T-helper 1 cell treated with Interleukin-12 subunit alpha and Interleukin-12 subunit beta and Interleukin-4 antibody, amounts not matched to agents 30 ng/mL and 1 ng/mL, for 36 hours (primary cell): ENCODE data around the gene PSAP. TPM values are rescaled to one million over a fixed set of nuclear protein-coding genes. Genes with fewer than 3 reads are reported as not detected.

ENCODE experiments used
- intact Hi-C: fragments of 100-400 bp; cut with micrococcal nuclease; formaldehyde crosslinking; loops from one replicate; pipeline ENCODE4 v1.15.1; 2024
- total RNA-seq: library from RNA; stranded (reverse); gene quantifications from 2 replicates; pipeline ENCODE4 v1.2.3, GENCODE V29; 2022

The PSAP gene
- total RNA-seq, 1 donor from 2014 or later, result 188 TPM

DNA sequence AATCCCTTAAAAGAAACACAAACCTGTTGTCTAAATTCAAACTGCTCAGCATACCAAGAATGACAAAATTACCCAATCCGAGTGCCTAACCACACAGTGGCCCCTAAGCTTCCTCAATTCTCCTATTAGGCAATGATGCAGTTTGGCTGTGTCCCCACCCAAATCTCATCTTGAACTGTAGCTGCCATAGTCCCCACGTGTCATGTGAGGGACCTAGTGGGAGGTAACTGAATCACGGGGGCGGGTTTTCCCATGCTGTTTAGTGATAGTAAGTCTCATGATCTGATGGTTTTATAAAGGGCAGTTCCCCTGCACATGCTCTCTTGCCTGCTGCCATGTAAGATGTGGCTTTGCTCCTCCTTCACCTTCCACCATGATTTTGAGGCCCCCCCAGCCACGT lies 21.9 kb downstream of the PSAP start:
- intact Hi-C loops, result no loop called here

DNA sequence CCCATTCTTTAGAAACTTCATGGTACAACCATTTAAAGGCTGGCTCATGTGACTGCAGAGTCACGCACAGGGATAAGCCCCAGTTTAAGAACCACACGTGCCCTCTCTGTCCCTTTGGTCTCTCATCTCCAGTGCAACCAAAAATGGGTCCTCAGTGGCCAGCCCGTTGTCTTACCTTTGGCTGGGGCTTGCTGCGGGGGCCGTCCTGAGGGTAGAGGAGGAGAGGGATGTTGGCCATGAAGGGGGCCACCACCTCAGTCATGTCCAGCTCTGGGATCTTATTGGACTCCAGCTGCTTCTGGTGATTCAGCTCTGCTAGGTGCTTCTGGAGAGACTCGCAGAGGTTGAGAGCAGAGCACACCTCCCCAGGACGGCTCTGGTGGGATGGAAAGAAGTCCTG lies 22.3 kb downstream of the PSAP start:
- intact Hi-C loops, result no loop called here

DNA sequence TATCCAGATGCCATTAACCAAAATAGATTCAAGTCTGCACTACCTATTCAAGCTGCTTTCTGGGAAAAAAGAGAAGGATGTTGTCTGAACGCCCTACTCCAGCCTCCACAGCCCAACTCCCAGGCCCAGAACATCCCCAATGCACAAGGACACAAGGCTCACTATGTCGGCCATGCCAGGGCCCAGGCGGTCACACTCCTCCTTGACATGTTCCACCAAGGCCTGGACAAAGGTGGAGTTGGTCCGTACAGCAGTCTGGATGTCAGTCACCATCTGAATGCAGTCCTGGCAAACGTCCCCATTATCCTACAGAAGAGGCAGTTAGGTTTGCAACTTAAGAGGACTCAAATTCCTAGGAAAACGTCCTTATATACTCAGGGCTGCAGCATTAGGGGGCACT lies 23.2 kb downstream of the PSAP start:
- intact Hi-C loops, result no loop called here

DNA sequence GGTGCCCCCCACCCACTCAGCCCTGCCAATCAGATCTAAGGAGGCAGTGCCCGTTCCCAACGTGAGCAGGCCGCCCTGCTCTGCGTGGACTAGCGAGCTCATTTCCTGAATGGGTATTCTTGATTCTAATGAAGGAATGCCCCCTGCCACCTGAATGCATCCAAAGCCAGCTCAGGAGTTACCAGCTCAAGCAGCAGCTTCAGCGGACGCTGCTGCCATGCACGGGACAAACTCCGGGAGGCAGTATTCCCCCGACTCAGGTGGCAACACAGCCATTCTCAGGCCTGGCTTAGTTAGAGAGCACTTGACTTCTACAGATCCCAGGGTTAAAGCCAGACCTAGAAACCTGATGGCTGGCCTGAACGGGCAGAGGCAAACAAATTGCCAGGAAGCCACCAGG lies 25.8 kb downstream of the PSAP start:
- intact Hi-C loops, result no loop called here

DNA sequence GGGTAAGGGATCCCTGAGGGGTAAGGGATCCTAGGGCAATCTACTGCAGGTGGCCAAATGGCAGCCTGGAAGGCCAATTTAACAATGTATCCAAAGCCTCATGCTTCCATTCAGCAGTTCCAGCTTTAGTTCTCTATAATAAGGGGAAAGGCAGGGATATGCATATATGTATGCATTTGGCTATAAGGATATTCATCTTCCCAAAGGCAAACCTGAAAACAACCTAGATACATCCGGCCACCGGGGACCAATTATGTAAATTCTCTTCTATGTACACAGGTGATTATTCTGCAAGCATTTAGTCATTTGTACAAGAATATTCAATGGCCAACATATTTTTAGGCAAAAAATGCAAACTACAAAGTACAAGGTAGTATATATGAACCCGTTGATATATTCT lies 26.7 kb downstream of the PSAP start:
- intact Hi-C loops, result no loop called here

DNA sequence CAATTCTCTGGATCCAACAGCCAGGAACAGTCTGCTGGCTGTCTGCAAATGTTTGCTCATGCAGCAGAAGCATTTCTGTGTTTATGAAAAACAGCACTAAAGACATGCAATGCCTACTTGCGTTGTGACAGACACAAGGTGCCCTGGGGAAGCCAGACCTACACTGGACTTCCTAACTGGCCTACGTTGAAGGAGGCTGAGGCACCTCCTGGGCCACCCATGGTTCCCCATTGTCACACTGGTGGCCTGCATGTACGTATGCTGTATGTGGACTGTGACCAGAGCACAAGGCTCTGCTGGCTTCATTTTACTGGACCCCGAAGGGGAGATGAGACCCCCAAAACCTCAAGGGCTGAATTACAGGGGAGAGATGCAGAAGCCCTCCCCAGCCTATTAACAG lies 27.7 kb downstream of the PSAP start:
- intact Hi-C loops, result no loop called here

DNA sequence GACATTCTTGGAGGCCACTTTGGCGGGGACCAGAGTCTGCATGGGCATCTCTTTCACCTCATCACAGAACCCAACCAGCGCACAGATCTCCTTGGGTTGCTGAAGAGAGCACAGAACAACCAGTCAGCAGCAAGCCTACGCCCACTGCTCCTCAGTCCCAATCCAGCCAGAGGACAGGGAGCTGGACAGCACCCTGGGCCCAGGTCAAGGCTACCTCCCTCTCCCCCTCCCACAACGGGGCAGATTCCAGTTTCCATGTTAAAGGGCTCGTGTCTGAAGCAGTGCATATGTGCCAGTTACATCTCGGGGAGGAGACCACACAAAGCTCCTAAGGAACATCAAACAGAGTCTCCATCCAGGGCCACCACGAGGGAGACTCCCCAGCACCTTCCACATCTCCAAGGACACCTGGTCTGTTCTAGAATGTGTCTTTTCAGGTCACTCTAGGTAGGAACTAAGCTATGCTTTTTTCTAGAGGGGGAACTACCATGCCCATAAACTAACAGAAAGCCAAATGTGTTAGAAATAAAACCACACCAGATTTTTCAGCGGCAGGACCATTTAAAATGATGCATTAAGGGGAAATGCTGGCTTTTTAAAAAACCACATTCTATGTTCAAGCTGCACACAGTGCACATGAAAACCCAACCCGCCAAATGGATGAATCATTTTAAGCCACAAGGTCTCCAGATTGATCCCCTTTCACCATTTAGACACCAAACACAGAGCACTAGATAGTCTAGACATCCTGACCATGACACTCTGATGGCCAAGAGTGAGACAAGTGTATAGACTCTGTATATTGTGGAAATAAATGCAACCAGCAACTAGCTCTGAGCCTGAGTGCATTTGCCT lies 28.9 kb downstream of the PSAP start:
- intact Hi-C loops, result no loop called here

DNA sequence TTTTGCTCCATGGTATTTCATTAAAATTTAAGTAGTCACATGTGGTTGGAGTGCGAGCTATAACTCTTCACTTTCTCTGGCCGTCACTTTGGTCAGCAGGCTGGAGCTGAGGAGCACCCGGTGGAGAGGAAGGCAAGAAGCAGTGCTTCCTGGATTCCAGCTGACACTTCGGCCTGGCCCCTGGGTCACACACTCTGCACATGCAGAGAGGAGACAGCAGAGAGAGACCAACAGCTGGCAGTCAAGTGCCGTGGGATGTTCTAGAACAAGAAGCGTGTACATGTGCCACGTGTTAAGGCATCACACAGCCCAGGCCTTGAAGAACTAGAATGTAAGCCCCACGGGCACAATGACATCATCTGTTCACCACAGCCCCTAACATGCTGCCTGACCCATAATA lies 30.1 kb downstream of the PSAP start:
- intact Hi-C loops, result no loop called here

DNA sequence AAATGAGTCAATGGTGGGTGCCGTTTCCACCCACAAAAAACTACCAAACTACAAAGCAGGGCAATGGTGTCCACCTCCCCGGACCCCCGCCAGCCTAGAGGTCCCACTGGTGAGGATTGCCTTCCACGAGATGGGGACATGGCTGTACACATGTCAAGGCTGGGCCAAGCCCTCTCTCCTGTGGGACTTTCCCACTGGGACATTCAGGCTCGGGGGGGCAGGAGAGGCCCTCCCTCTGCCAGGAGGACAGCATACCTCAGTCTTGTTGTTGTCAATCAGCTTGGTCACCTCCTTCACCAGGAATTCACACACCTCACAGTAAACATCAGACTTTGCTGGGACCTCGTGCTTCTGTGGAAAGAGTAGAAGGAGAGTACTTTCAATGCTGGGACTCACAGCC lies 31.1 kb downstream of the PSAP start:
- intact Hi-C loops, result loop anchor here (10.0 kb wide), 1 partner anchor 215 kb away; no protein-coding TSS in a partner anchor

DNA sequence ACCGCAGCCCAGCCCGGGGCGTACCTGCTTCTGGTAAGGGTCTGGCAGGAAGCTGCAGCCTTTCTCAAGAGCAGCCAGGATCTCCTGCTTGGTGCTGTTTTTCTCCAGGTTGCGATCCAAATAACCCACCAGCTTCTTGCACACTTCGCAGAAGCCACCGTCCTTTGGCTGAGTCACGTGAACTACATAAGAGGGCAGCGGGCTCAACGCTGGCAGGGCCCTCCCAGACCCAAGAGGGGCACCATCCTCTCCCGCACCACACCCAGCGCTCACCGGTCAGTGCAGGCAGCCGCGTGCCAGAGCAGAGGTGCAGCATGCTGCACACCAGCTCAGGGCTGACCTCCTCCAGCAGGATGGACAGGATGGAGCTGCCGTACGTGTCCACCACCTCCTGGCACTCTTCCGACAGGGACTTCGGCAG lies 31.6 kb downstream of the PSAP start:
- intact Hi-C loops, result loop anchor here (10.0 kb wide), 1 partner anchor 215 kb away; no protein-coding TSS in a partner anchor

DNA sequence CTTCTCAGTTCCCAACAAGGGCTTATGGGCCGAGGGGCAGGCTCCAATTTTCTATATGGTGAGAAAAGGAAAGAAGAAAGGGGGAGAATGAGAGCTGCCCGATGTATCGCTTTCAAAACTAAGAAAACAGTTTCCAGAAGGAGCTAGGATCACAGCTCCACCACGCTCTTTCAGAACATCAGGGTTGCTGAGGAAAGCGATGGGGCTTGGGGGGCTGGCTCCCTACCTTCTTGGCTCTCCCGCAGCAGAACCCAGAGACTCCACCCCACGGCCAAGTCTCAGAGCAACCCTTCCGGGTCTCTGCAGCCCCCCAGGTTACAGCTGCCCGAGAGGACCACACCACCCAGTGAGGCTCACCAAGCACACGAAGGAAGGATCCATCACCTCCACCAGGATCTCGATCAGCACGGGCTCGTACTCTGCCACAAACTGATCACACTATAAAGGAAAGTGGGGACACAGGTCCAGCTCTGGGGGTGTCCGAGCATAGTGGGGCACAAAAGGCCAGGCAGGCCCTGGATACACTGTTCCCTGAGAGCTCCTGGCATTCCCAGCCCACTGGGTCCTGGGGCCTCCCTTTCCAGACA lies 32.3 kb downstream of the PSAP start:
- intact Hi-C loops, result loop anchor here (10.0 kb wide), 1 partner anchor 214 kb away; no protein-coding TSS in a partner anchor

DNA sequence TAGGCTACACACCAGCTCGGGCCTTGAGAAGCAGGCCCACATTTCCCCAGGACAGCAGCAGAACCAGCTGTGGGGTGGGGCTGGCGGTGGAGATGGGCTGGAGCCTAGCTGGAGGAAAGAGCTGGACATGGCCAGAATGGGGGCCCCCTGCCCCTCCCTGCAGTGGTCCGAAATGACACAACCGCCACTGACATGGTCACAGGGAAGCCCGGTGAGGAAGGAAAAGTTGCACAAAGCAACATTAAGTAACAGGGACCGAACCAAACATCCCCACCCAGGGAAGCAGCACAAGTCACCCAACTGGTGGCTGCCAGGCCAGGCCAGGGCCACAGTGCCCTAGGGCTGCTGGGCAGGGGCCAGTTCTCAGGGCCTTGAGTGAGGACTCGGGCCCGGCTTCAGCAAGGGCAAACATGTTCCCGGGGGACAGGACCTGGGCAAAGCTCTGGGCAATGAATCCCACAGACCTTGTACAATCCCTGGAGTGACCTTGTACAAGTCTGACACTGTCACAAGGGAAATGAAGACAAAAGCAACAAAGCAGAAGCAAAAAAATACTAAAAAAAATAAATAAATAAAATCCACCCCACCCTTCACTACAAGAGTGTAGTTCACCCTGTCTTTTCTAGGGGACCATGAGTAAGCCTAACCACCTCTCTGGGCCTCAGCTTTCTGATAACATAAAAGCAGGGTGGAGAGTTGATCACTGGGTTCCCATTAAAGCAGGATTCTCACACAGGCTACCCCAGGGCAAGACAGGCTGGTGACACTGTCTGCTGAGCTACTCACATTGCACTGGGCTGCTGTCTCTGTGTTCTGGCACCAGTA lies 33.0 kb downstream of the PSAP start:
- intact Hi-C loops, result loop anchor here (10.0 kb wide), 1 partner anchor 213 kb away; no protein-coding TSS in a partner anchor

DNA sequence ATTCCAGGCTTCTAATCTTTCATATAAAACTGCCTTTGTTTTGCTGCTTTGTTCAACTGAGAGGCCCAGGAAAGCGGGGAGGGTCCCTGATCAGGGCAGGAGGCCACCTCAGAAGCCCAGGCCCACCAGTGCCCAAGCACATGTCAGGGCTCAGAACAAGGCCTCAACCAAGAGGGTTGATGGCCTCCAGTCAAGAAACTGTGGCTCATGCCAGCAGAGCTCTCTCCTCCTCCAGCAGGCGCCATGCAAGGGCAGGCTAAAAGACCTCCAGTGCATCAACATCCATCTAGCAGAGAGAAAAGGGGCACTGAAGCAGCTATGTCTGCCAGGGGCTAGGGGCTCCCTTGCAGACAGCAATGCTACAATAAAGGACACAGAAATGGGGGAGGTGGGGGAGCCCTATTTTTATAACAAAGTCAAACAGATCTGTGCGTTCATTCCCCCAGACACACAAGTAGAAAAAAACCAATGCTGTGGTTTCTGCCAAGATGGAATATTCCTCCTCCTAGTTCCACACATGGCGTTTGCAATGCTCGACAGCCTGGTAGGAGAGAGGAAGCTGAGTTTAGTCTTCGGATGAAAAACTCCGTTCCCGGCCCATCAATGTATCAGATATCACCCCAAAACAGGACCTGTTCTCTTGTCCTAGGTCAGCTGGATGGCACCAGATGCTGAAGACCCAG lies 34.0 kb downstream of the PSAP start:
- intact Hi-C loops, result loop anchor here (10.0 kb wide), 1 partner anchor 212 kb away; no protein-coding TSS in a partner anchor

DNA sequence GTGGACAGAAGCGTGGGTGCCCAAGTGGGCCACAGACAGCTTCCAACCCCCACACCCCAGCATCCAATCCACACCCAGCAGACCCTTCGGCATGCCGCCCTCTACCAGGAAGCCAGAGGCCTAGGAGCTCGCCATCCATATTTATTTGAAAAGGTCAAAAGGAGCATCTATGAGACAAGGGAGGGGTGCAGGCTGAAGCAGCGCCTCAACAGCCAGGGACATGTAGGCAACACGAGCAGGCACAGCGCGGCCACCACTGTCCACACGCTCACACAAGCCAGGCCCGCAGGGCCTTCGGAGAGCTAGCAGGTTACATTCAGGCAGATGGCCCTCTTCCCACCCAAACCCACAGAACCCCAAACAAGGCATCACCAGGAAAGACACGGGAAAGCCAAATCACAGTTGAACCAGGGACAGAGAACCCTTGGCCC lies 34.6 kb downstream of the PSAP start:
- intact Hi-C loops, result loop anchor here (10.0 kb wide), 1 partner anchor 212 kb away; no protein-coding TSS in a partner anchor

DNA sequence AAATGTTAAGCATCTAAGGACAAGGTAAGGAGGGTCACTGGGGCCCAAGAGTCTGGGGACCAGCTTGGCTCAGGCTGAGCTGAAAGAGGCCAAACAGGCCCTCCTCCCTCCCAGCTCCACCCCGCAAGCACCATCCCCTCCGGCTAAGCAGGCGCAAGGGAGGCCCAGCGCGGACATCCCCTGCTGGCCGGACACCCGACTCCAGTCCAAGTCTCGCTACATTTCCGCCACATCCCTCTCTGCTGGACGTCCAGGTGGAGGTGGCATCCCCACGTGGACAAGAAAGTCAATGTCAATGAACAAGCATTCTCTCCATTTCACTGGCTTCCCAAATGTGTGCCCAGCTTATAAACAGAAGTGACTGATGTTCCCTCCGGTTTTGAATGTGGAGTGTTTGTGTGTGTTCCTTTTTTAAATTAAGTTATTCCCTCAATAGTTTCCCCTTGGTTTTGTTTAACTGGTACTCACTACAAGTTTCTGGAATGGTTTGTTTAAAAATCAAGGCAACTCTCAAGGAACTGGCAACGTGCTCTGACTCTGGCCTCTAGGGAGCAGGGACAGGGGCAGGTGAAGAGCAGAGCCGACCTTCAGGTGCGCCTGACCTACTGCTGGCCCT lies 35.4 kb downstream of the PSAP start:
- intact Hi-C loops, result loop anchor here (10.0 kb wide), 1 partner anchor 211 kb away; no protein-coding TSS in a partner anchor

DNA sequence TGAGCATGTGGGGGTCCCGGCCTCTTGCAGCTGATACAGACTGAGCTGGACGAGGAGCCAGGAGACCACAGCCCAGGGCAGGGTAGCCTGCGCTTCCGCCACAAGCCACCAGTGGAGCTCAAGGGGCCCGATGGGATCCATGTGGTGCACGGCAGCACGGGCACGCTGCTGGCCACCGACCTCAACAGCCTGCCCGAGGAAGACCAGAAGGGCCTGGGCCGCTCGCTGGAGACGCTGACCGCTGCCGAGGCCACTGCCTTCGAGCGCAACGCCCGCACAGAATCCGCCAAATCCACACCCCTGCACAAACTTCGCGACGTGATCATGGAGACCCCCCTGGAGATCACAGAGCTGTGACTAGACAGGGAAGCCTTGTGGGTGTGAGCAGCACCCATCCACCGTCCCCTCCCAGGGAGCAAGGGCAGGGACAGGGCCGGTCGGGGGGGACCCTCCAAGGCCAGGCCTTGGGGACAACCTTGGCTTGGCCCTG lies 36.1 kb downstream of the PSAP start:
- intact Hi-C loops, result loop anchor here (5.0 to 10.0 kb wide), 2 partner anchors 103 to 210 kb away; no protein-coding TSS in a partner anchor

DNA sequence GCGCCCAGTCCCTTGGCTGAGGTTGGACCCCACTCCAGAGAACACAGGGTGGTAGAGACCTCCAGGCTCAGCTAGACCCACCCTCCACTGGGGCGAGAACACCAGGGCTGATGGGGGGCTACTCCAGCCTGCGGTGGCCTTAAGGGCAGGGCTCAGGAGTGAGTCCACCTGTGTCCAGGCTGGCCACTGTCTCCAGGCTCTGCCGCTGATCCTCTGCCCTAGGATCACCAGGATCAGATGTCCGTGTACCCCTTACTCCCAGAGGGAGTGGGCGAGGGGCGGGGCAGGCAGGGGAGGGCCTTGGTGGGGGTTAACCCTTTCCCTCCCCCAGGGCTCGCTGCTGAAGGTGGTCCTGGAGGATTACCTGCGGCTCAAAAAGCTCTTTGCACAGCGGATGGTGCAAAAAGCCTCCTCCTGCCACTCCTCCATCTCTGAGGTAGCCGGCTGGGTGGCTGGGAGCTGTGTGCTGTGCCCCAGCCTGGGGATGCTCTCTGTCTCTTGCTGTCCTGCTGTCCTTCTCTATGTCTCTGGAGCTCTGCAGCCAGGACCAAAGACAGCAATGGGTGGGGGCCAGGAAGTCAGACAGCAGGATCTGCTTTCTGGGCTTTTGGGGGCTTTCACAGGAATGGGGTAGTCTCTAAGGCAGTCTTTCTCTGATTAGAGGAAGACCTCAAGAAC lies 38.0 kb downstream of the PSAP start:
- intact Hi-C loops, result loop anchor here (1.0 to 10.0 kb wide), 7 partner anchors 87 to 499 kb away; no protein-coding TSS in a partner anchor

DNA sequence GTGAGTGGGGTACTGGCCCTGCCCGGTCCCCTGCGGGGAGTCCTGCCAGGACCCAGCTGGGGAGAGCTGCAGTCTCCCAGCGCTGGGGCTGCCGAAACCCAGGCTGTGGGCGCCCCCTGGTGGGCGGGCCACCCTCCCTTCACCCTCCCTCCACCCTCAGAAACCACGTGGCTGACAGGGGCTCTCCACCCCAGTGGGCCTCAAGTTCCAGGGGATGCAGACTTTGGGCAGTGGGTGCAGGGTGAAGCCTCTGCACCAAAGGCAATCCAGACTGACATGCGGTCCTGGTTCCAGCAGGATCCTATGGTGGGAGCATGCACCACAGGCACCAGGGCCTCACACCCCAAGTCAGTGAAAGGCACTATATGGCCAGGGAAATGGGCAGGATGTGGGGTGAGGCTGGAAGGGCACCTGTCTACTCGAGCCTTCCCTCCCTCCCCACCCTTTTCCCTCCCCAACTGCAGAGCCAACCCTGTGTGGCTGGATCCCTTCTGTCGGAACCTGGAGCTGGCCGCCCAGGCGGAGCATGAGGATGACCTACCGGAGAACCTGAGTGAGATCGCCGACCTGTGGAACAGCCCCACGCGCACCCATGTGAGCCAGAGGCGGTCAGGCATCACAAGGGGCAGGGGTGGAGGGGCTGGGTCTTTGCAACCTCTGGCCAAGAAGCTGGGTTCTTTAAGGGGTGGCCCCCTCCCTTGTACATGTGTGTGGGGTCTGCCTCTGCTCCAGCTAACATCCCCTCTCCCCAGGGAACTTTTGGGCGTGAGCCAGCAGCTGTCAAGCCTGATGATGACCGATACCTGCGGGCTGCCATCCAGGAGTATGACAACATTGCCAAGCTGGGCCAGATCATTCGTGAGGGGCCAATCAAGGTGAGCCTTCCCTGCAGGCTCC lies 38.8 kb downstream of the PSAP start:
- intact Hi-C loops, result loop anchor here (1.0 to 10.0 kb wide), 7 partner anchors 86 to 498 kb away; no protein-coding TSS in a partner anchor
